ENCODE results near the gene TAF9. TPM values are rescaled to one million over a fixed set of nuclear protein-coding genes. Genes with fewer than 3 reads are reported as not detected.

Gene TAF9
- polyA plus RNA-seq, 1 of the 3 experiments (the other 2 are of a cell fraction): 106 TPM

- Histone ChIP-seq H2AFZ (ENCODE audit: low read depth) (no peak overlapping the region), H3K4me2 (no peak overlapping the region), H3K4me3 (ENCODE audit: low read depth in 2 of 2, low read length in 1 of 2) (no peak overlapping the region), H3K9me2 (no peaks in the 10 kb centered on the region), H3K9me3 (no peaks in the 10 kb centered on the region), H3K27me3 (ENCODE audit: insufficient read depth) (no peaks in the 10 kb centered on the region), H3F3A (replicated peaks; ENCODE audit: insufficient read depth) (peaks cover 8% of the 10 kb centered on the region), H3K79me2 (ENCODE audit: insufficient read depth) (no peaks in the 10 kb centered on the region), H3K36me3 (replicated peaks in 1 of 2; ENCODE audit: control insufficient read depth in 1 of 2, insufficient read depth in 2 of 2, low read length in 1 of 2) (peaks cover 0 to 7% of the 10 kb centered on the region in 2 experiments), H3K4me1 (ENCODE audit: control insufficient read depth in 1 of 2, insufficient read depth in 2 of 2, low read depth in 1 of 2, low read length in 1 of 2) (no peaks in the 10 kb centered on the region), H3K27ac (ENCODE audit: low read depth in 2 of 2, low read length in 1 of 2) (no peak overlapping the region), H3K9ac (no peak overlapping the region), H4K20me1 (ENCODE audit: insufficient read depth) (no peaks in the 10 kb centered on the region)
- DNase-seq: no peak
- POLR2A ChIA-PET: no interaction called here
- TF ChIP-seq, protein P1, sequence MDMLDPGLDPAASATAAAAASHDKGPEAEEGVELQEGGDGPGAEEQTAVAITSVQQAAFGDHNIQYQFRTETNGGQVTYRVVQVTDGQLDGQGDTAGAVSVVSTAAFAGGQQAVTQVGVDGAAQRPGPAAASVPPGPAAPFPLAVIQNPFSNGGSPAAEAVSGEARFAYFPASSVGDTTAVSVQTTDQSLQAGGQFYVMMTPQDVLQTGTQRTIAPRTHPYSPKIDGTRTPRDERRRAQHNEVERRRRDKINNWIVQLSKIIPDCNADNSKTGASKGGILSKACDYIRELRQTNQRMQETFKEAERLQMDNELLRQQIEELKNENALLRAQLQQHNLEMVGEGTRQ (IDR thresholded peaks at IDR 0.05; ENCODE audit: borderline replicate concordance, low read depth, low read length): no peak
- TF ChIP-seq GABPA (IDR thresholded peaks at IDR 0.05; ENCODE audit: low read depth): no peak
- TF ChIP-seq MXI1 (IDR thresholded peaks at IDR 0.05; ENCODE audit: low read depth, low read length): no peak
- TF ChIP-seq RXRA (IDR thresholded peaks at IDR 0.05; ENCODE audit: borderline replicate concordance, low read depth): no peak
- no peak for TF ChIP-seq MAX (IDR thresholded peaks at IDR 0.05; ENCODE audit: low read depth)
- no peak for TF ChIP-seq TCF12 (IDR thresholded peaks at IDR 0.05)
- TF ChIP-seq RFX5 (IDR thresholded peaks at IDR 0.05; ENCODE audit: low read length): no peak
- no peak for TF ChIP-seq SMC3 (IDR thresholded peaks at IDR 0.05; ENCODE audit: low read depth, low read length)
- no peak for TF ChIP-seq GATA2 (CRISPR knock-in tag; IDR thresholded peaks at IDR 0.05)
- TF ChIP-seq TAF1 (IDR thresholded peaks at IDR 0.05; ENCODE audit: borderline replicate concordance, low read depth, low read length): no peak
- no peak for TF ChIP-seq FOXM1 (IDR thresholded peaks at IDR 0.05; ENCODE audit: low read depth)
- TF ChIP-seq NFIC (IDR thresholded peaks at IDR 0.05; ENCODE audit: borderline replicate concordance): no peak
- no peak for TF ChIP-seq FOSL2 (IDR thresholded peaks at IDR 0.05; ENCODE audit: borderline replicate concordance, low read depth)
- TF ChIP-seq NRF1 (IDR thresholded peaks at IDR 0.05; ENCODE audit: low read depth, low read length): no peak
- CTCF ChIA-PET: no interaction called here
- 91% methylated on average over 1 of the region's 1 CpG for WGBS (ENCODE audit: low lambda C conversion rate)
These were observed 53.3 kb downstream of the TAF9 start for GRCh38 chr5:69315972-69316371.

Other genes with a start within 250 kb of the TAF9 start
- gene CCNB1, start 202.4 kb downstream of the TAF9 start, polyA plus RNA-seq (2012; rRNA removed): 67.8 and 78.6 TPM in 2 replicates
- 12.8 and 14.6 TPM in 2 replicates for gene CENPH, start 179.9 kb downstream of the TAF9 start, polyA plus RNA-seq (2012; rRNA removed)
- 44.2 and 62.1 TPM in 2 replicates for gene CDK7, start 134.6 kb downstream of the TAF9 start, polyA plus RNA-seq (2012; rRNA removed)
- 1.7 and 2.3 TPM in 2 replicates for gene CCDC125, start 36.7 kb downstream of the TAF9 start, polyA plus RNA-seq (2012; rRNA removed)
- 12.9 and 15.1 TPM in 2 replicates for gene AK6, start within 50 bp of the TAF9 start, polyA plus RNA-seq (2012; rRNA removed)
- gene RAD17, start 298 bp upstream of the TAF9 start, polyA plus RNA-seq (2012; rRNA removed): 15.4 and 16.9 TPM in 2 replicates
- gene MARVELD2, start 45.6 kb upstream of the TAF9 start, polyA plus RNA-seq (2012; rRNA removed): 0.07 TPM in 1 of 2 replicates, not detected in the other
- 6.5 and 7.4 TPM in 2 replicates for gene OCLN, start 123.3 kb upstream of the TAF9 start, polyA plus RNA-seq (2012; rRNA removed)
- gene GTF2H2C, start 190.7 kb upstream of the TAF9 start, polyA plus RNA-seq (2012; rRNA removed): 23.4 and 24.9 TPM in 2 replicates